22Rv1 (cell line): Measurements from ENCODE around the gene ENAH.

ENCODE experiments used
- ZFX ChIP-seq: fragments of 450-650 bp; IDR thresholded peaks from 2 replicates; pipeline ENCODE4 v1.6.1; 2017; ENCODE audit warnings: antibody characterized with exemption, borderline replicate concordance
- TF ChIP-seq, protein P1 (sequence below): fragments of 450-650 bp; IDR thresholded peaks from 2 replicates; pipeline ENCODE4 v1.5.1; 2017; ENCODE audit warnings: mild to moderate bottlenecking

DNA sequence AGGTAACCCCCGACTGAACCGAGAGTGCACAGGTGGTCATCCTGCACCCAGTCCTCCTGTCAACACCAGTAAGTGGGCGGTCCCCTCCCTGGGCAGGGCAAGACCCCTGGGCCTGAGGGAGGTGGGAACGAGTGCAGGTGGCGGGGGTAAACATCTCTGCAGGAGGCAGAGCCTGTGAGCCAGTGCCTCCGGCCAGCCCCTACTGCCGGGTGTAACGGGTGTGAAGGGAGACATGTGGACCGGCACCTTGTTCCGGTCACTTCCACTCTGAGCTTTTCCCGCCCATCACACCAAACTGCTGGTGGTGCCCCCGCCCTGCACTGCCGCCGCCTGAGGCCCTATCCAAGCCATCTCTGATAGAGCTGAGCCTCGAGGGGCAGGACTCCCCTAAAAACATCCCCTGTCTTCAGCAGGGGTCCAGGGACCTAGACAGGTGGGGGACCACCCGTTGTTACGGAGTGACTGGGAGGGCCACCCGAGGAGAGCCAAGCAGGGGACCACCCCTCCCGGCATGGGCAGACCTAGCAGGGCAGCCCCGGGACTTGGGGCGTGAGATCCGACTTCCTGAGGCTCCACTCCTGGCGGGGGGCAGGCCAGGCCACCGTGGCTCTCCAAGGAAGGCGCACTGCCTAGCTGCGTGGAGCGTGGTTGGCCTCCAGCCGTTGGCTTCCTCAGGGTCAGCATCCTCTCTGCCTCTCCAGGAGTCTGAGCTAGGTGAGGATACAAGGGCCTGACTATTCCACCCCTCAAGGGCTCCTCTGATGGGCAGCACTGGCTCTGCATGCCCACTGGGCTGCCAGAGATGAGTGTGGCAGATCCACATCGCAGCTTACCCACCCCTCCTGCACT is 181.2 kb downstream of the ENAH start:
- TF ChIP-seq, protein P1, sequence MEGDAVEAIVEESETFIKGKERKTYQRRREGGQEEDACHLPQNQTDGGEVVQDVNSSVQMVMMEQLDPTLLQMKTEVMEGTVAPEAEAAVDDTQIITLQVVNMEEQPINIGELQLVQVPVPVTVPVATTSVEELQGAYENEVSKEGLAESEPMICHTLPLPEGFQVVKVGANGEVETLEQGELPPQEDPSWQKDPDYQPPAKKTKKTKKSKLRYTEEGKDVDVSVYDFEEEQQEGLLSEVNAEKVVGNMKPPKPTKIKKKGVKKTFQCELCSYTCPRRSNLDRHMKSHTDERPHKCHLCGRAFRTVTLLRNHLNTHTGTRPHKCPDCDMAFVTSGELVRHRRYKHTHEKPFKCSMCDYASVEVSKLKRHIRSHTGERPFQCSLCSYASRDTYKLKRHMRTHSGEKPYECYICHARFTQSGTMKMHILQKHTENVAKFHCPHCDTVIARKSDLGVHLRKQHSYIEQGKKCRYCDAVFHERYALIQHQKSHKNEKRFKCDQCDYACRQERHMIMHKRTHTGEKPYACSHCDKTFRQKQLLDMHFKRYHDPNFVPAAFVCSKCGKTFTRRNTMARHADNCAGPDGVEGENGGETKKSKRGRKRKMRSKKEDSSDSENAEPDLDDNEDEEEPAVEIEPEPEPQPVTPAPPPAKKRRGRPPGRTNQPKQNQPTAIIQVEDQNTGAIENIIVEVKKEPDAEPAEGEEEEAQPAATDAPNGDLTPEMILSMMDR = no peak
- no peak for TF ChIP-seq ZFX
